ENCODE results near the gene XRCC6.

Gene XRCC6

GRCh38 chr22:41648432-41648831 is 27.3 kb downstream of the XRCC6 start:
- TF ChIP-seq, protein P1, sequence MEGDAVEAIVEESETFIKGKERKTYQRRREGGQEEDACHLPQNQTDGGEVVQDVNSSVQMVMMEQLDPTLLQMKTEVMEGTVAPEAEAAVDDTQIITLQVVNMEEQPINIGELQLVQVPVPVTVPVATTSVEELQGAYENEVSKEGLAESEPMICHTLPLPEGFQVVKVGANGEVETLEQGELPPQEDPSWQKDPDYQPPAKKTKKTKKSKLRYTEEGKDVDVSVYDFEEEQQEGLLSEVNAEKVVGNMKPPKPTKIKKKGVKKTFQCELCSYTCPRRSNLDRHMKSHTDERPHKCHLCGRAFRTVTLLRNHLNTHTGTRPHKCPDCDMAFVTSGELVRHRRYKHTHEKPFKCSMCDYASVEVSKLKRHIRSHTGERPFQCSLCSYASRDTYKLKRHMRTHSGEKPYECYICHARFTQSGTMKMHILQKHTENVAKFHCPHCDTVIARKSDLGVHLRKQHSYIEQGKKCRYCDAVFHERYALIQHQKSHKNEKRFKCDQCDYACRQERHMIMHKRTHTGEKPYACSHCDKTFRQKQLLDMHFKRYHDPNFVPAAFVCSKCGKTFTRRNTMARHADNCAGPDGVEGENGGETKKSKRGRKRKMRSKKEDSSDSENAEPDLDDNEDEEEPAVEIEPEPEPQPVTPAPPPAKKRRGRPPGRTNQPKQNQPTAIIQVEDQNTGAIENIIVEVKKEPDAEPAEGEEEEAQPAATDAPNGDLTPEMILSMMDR (IDR thresholded peaks at IDR 0.05; ENCODE audit: extremely low read depth, insufficient read depth, missing control alignments), result no peak
- in situ Hi-C loops (cut with MboI; ENCODE audit: low pct_unique_long_range_greater_than_20kb, low sequenced_read_pairs, unreplicated experiment), result no loop called here
- DNase-seq (ENCODE audit: low spot score), result no peak

- in situ Hi-C loops (cut with MboI; ENCODE audit: low pct_unique_long_range_greater_than_20kb, low sequenced_read_pairs, unreplicated experiment), result no loop called here
- no peak for DNase-seq (ENCODE audit: low spot score)
- TF ChIP-seq, protein P1 (IDR thresholded peaks at IDR 0.05; ENCODE audit: extremely low read depth, insufficient read depth, missing control alignments), result no peak
Measured at GRCh38 chr22:41650229-41650628, 29.1 kb downstream of the XRCC6 start.

GRCh38 chr22:41650821-41651220 is 29.7 kb downstream of the XRCC6 start:
- DNase-seq (ENCODE audit: low spot score), result no peak
- in situ Hi-C loops (cut with MboI; ENCODE audit: low pct_unique_long_range_greater_than_20kb, low sequenced_read_pairs, unreplicated experiment), result no loop called here
- TF ChIP-seq, protein P1 (IDR thresholded peaks at IDR 0.05; ENCODE audit: extremely low read depth, insufficient read depth, missing control alignments), result no peak

DNA sequence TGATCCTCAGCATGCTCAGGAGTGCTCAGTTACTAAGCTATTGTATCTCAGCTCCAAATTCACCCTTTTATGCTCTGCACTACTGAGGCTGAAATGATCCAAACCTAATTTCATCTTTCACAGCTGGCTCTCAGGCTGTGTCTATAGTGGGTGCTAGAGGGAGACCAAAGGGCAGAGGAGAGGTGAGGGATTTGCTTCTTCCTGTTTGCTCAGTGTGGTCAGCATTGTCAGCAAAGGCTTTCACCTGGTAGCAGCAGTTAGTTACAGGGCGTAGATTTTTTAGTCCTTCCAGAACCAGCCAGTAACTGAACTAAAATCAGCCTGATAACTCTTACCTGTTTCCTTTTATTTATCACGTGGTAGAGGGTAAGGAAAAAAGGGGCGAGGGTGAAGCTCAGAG is 33.2 kb downstream of the XRCC6 start:
- TF ChIP-seq, protein P1 (IDR thresholded peaks at IDR 0.05; ENCODE audit: extremely low read depth, insufficient read depth, missing control alignments), result no peak
- DNase-seq (ENCODE audit: low spot score), result no peak
- in situ Hi-C loops (cut with MboI; ENCODE audit: low pct_unique_long_range_greater_than_20kb, low sequenced_read_pairs, unreplicated experiment), result no loop called here

- DNase-seq (ENCODE audit: low spot score), result no peak
- in situ Hi-C loops (cut with MboI; ENCODE audit: low pct_unique_long_range_greater_than_20kb, low sequenced_read_pairs, unreplicated experiment), result no loop called here
- TF ChIP-seq, protein P1 (IDR thresholded peaks at IDR 0.05; ENCODE audit: extremely low read depth, insufficient read depth, missing control alignments), result no peak
Measured at GRCh38 chr22:41656556-41656955, 35.5 kb downstream of the XRCC6 start.

- DNase-seq (ENCODE audit: low spot score), result no peak
- TF ChIP-seq, protein P1 (IDR thresholded peaks at IDR 0.05; ENCODE audit: extremely low read depth, insufficient read depth, missing control alignments), result no peak
- in situ Hi-C loops (cut with MboI; ENCODE audit: low pct_unique_long_range_greater_than_20kb, low sequenced_read_pairs, unreplicated experiment), result no loop called here
Measured at GRCh38 chr22:41657709-41658108, 36.6 kb downstream of the XRCC6 start.

- in situ Hi-C loops (cut with MboI; ENCODE audit: low pct_unique_long_range_greater_than_20kb, low sequenced_read_pairs, unreplicated experiment), result no loop called here
- TF ChIP-seq, protein P1 (IDR thresholded peaks at IDR 0.05; ENCODE audit: extremely low read depth, insufficient read depth, missing control alignments), result no peak
- DNase-seq (ENCODE audit: low spot score), result no peak
Measured at GRCh38 chr22:41658869-41659268, 37.8 kb downstream of the XRCC6 start.

Data from GM13977 (cell line).